ENCODE measurements around the gene MC1R. TPM values are rescaled to one million over a fixed set of nuclear protein-coding genes. Genes with fewer than 3 reads are reported as not detected.

The MC1R gene
- total and polyA plus RNA-seq, 4 donors = 0.19 to 3.3 (median 0.30) TPM

GRCh38 chr16:89922884-89923639 is 4.4 kb downstream of the MC1R start, which contains the start of gene TUBB3:
Gene TUBB3 (plus strand): TSS chr16:89923342. CDS start chr16:89923402, 60 bp downstream.
- H3K27me3 ChIP-seq (ENCODE audit: control insufficient read depth in 4 of 4, insufficient read depth in 4 of 4, low read length in 3 of 4) = peaks cover 0 to 3% (median 1%) of the 10 kb centered on the region in 4 donors
- H3K9ac ChIP-seq (ENCODE audit: low read depth in 1 of 2, low read length in 2 of 2) = no peak within 1 kb of the TSS
- TF ChIP-seq YY1 (IDR thresholded peaks at IDR 0.05) = no peak
- no peaks in the 10 kb centered on the region for H3K36me3 ChIP-seq (ENCODE audit: control insufficient read depth in 4 of 4, insufficient read depth in 3 of 4, low read depth in 1 of 4, low read length in 3 of 4)
- no peaks in the 10 kb centered on the region for H3K9me3 ChIP-seq (ENCODE audit: control insufficient read depth in 4 of 4, low read length in 3 of 4)
- 3% methylated on average over 88 of the region's 88 CpGs for whole genome bisulfite sequencing
- peak within 1 kb of the TSS in 1 of 2 donors; percentile 72 for H3K27ac ChIP-seq (ENCODE audit: low read depth in 1 of 2, low read length in 2 of 2)
- DNase-seq (ENCODE audit: low spot score) = no peak
- peaks cover 0 to 26% (median 14%) of the 10 kb centered on the region in 4 donors for H3K4me1 ChIP-seq (ENCODE audit: control insufficient read depth in 4 of 4, insufficient read depth in 4 of 4, low read length in 3 of 4)
- peak within 1 kb of the TSS in 1 of 3 donors; percentile 52 for H3K4me3 ChIP-seq (ENCODE audit: low read depth in 1 of 3, low read length in 3 of 3)

- Histone ChIP-seq H3K36me3 (ENCODE audit: control insufficient read depth in 4 of 4, insufficient read depth in 3 of 4, low read depth in 1 of 4, low read length in 3 of 4) (no peaks in the 10 kb centered on the region), H3K27ac (ENCODE audit: low read depth in 1 of 2, low read length in 2 of 2) (no peak overlapping the region), H3K9ac (ENCODE audit: low read depth in 1 of 2, low read length in 2 of 2) (no peak overlapping the region), H3K27me3 (ENCODE audit: control insufficient read depth in 4 of 4, insufficient read depth in 4 of 4, low read length in 3 of 4) (peaks cover 0 to 3% (median 1%) of the 10 kb centered on the region in 4 donors), H3K4me1 (ENCODE audit: control insufficient read depth in 4 of 4, insufficient read depth in 4 of 4, low read length in 3 of 4) (peaks cover 0 to 19% (median 14%) of the 10 kb centered on the region in 4 donors), H3K9me3 (ENCODE audit: control insufficient read depth in 4 of 4, low read length in 3 of 4) (no peaks in the 10 kb centered on the region), H3K4me3 (ENCODE audit: low read depth in 1 of 3, low read length in 3 of 3) (peak overlapping the region in 1 of 3 donors; percentile 52)
- DNase-seq (ENCODE audit: low spot score) = no peak
- no peak for TF ChIP-seq ATF3 (IDR thresholded peaks at IDR 0.05)
- no peak for TF ChIP-seq REST (IDR thresholded peaks at IDR 0.05)
- no peak for TF ChIP-seq RAD21 (IDR thresholded peaks at IDR 0.05)
- TF ChIP-seq NR2F2 (IDR thresholded peaks at IDR 0.05) = no peak
- no peak for TF ChIP-seq RXRA (IDR thresholded peaks at IDR 0.05)
- 5% methylated on average over 41 of the region's 41 CpGs for WGBS
Measured at GRCh38 chr16:89923640-89924296, 5.1 kb downstream of the MC1R start.

- Histone ChIP-seq H3K4me3 (ENCODE audit: low read depth in 1 of 3, low read length in 3 of 3) (no peak overlapping the region), H3K27ac (ENCODE audit: low read depth in 1 of 2, low read length in 2 of 2) (no peak overlapping the region), H3K4me1 (ENCODE audit: control insufficient read depth in 4 of 4, insufficient read depth in 4 of 4, low read length in 3 of 4) (peaks cover 0 to 19% (median 14%) of the 10 kb centered on the region in 4 donors), H3K27me3 (ENCODE audit: control insufficient read depth in 4 of 4, insufficient read depth in 4 of 4, low read length in 3 of 4) (peaks cover 0 to 3% (median 1%) of the 10 kb centered on the region in 4 donors), H3K9ac (ENCODE audit: low read depth in 1 of 2, low read length in 2 of 2) (no peak overlapping the region), H3K9me3 (ENCODE audit: control insufficient read depth in 4 of 4, low read length in 3 of 4) (no peaks in the 10 kb centered on the region), H3K36me3 (ENCODE audit: control insufficient read depth in 4 of 4, insufficient read depth in 3 of 4, low read depth in 1 of 4, low read length in 3 of 4) (no peaks in the 10 kb centered on the region)
- WGBS = 6% methylated on average over 14 of the region's 14 CpGs
- DNase-seq (ENCODE audit: low spot score) = no peak
- no peak for TF ChIP-seq ATF3 (IDR thresholded peaks at IDR 0.05)
- TF ChIP-seq TAF1 (conservative IDR thresholded peaks at IDR 0.05) = no peak
- no peak for TF ChIP-seq FOXA2 (IDR thresholded peaks at IDR 0.05)
- TF ChIP-seq REST (IDR thresholded peaks at IDR 0.05) = peak; percentile 86
- no peak for TF ChIP-seq RAD21 (IDR thresholded peaks at IDR 0.05)
- no peak for TF ChIP-seq NR2F2 (IDR thresholded peaks at IDR 0.05)
- no peak for TF ChIP-seq EGR1 (IDR thresholded peaks at IDR 0.05; ENCODE audit: low read depth in 2 of 2)
- no peak for TF ChIP-seq CTCF (IDR thresholded peaks at IDR 0.05; ENCODE audit: low read depth, low read length, missing input control)
- TF ChIP-seq FOXA1 (IDR thresholded peaks at IDR 0.05) = no peak
Measured at GRCh38 chr16:89924297-89924924, 5.7 kb downstream of the MC1R start.
